T-helper 17 cell (primary cell): ENCODE data around the gene CACNB3. TPM values are rescaled to one million over a fixed set of nuclear protein-coding genes. Genes with fewer than 3 reads are reported as not detected.
"Not testable (repeated sequence)": the region's sequence is repeated elsewhere in the genome, so short reads cannot be mapped to it uniquely, and the experiment has no call there.

Experiments
- ATAC-seq: fragments of 150-1000 bp; cut with Tn5 transposase; 2 replicates; pipeline ENCODE4 v1.10.0; 2021; ENCODE audit warnings: mild to moderate bottlenecking, moderate library complexity
- DNase-seq, 3 donors: peaks; one replicate each; pipeline versions ENCODE4 v3.0.0 to v3.0.0-alpha.2; 2020 to 2021
- H3K9me3 ChIP-seq: one replicate; pipeline ENCODE4 v1.7.0; 2013; ENCODE audit warnings: low read length, mild to moderate bottlenecking; ENCODE audit not compliant: control insufficient read depth, poor library complexity, severe bottlenecking
- H3K27ac Mint-ChIP-seq: one replicate; pipeline ENCODE4 v1.8.0; 2022; ENCODE audit warnings: mild to moderate bottlenecking, moderate library complexity, mixed read lengths
- H3K27me3 Mint-ChIP-seq: one replicate; pipeline ENCODE4 v1.8.0; 2022; ENCODE audit warnings: mixed read lengths
- H3K36me3 Mint-ChIP-seq: one replicate; pipeline ENCODE4 v1.8.0; 2022; ENCODE audit warnings: low read depth, mixed read lengths
- H3K4me1 Mint-ChIP-seq: one replicate; pipeline ENCODE4 v1.8.0; 2022; ENCODE audit warnings: mild to moderate bottlenecking, mixed read lengths
- H3K4me3 Mint-ChIP-seq: one replicate; pipeline ENCODE4 v1.8.0; 2022; ENCODE audit warnings: mild to moderate bottlenecking, moderate library complexity, mixed read lengths
- total RNA-seq, 4 donors: library from RNA in 2 of 4; stranded (reverse) in 2 of 4; gene quantifications; one replicate each; pipeline ENCODE4 v1.2.3 and lab custom pipeline; 2022 to 2026

Gene CACNB3
- total RNA-seq, 2 donors from 2014 or later: 6.5 to 8.0 TPM

DNA sequence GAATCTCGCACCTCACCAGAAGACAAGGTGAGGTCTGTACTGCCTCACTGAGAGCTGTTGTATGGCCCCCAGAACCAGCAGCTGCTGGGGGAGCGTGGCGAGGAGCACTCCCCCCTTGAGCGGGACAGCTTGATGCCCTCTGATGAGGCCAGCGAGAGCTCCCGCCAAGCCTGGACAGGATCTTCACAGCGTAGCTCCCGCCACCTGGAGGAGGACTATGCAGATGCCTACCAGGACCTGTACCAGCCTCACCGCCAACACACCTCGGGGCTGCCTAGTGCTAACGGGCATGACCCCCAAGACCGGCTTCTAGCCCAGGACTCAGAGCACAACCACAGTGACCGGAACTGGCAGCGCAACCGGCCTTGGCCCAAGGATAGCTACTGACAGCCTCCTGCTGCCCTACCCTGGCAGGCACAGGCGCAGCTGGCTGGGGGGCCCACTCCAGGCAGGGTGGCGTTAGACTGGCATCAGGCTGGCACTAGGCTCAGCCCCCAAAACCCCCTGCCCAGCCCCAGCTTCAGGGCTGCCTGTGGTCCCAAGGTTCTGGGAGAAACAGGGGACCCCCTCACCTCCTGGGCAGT is 9.3 kb downstream of the CACNB3 start:
- DNase-seq (no peak), ATAC-seq (no peak)

DNA sequence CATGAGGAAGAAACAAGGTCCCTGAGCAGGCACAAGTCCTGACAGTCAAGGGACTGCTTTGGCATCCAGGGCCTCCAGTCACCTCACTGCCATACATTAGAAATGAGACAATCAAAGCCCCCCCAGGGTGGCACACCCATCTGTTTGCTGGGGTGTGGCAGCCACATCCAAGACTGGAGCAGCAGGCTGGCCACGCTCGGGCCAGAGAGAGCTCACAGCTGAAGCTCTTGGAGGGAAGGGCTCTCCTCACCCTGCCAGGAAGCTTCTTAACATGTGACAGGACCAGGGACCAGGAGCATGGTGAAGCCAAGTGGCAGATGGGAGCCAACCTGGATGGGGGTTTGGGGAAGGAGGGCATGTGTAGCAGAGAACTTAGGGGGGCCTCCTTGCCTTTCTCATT is 10.0 kb downstream of the CACNB3 start:
- H3K27me3 Mint-ChIP-seq: no peaks in the 10 kb centered on the region
- ATAC-seq (no peak), DNase-seq (no peak)
- H3K4me3 Mint-ChIP-seq: no peak overlapping the region
- H3K36me3 Mint-ChIP-seq: peaks cover 4% of the 10 kb centered on the region
- peaks cover 25% of the 10 kb centered on the region for H3K4me1 Mint-ChIP-seq
- peak overlapping the region; percentile 62 for H3K27ac Mint-ChIP-seq
- no peaks in the 10 kb centered on the region for H3K9me3 ChIP-seq

More for the DNA sequence above, 9.3 kb downstream of the CACNB3 start:
- no peaks in the 10 kb centered on the region for H3K9me3 ChIP-seq
- no peak overlapping the region for H3K27ac Mint-ChIP-seq
- no peak overlapping the region for H3K4me3 Mint-ChIP-seq
- peaks cover 4% of the 10 kb centered on the region for H3K36me3 Mint-ChIP-seq
- H3K4me1 Mint-ChIP-seq: peaks cover 25% of the 10 kb centered on the region
- no peaks in the 10 kb centered on the region for H3K27me3 Mint-ChIP-seq

GRCh38 chr12:48828841-48829575 is 10.7 kb downstream of the CACNB3 start:
- no peaks in the 10 kb centered on the region for H3K9me3 ChIP-seq
- ATAC-seq (no peak), DNase-seq (no peak)
- peak overlapping the region; percentile 62 for H3K27ac Mint-ChIP-seq
- no peaks in the 10 kb centered on the region for H3K27me3 Mint-ChIP-seq
- H3K4me1 Mint-ChIP-seq: peaks cover 21% of the 10 kb centered on the region
- H3K36me3 Mint-ChIP-seq: peaks cover 4% of the 10 kb centered on the region
- H3K4me3 Mint-ChIP-seq: no peak overlapping the region

GRCh38 chr12:48831257-48831656 is 13.0 kb downstream of the CACNB3 start:
- H3K36me3 Mint-ChIP-seq: peaks cover 4% of the 10 kb centered on the region
- no peak for ATAC-seq
- H3K27me3 Mint-ChIP-seq: no peaks in the 10 kb centered on the region
- H3K9me3 ChIP-seq: no peaks in the 10 kb centered on the region
- DNase-seq: no peak
- H3K27ac Mint-ChIP-seq: peak overlapping the region; percentile 74
- no peak overlapping the region for H3K4me3 Mint-ChIP-seq
- peaks cover 16% of the 10 kb centered on the region for H3K4me1 Mint-ChIP-seq

DNA sequence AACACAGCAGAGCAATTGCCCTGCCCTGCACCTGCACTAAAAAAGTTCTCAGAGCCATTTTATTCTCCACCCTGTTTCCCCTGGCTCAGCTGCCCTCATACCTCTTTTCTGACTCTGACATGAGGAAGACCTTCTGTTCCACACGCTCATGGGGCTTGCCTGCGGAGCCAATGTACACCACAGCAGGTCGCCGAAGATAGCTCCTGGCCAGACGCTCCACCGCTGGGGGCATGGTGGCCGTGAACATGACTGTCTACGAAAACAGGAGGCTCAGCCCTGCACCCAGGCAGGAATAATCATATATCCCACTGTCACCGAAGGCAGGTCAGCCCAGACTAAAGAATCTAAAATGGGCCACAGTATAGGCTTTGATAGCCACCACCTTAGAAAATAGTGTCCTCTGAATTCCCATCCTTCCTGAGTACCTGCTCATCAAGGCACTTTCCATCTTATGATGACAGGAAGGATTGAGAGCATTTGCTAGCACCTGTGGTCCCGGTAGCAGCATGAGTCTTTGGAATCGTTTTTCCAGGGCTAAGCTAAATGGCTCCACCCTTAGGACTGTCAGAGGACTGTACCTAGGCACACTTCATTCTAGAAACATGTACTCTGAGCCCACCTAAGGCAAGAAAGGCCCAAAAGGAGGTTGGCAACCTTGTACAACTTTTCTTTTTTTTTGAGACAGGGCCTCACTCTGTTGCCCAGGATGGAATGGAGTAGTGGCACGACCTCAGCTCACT is 14.2 kb downstream of the CACNB3 start:
- no peak for ATAC-seq
- Mint-ChIP-seq H3K4me1 (peaks cover 16% of the 10 kb centered on the region), H3K36me3 (peaks cover 4% of the 10 kb centered on the region), H3K4me3 (no peak overlapping the region), H3K27me3 (no peaks in the 10 kb centered on the region), H3K27ac (no peak overlapping the region)
- no peaks in the 10 kb centered on the region for H3K9me3 ChIP-seq
- no peak for DNase-seq

DNA sequence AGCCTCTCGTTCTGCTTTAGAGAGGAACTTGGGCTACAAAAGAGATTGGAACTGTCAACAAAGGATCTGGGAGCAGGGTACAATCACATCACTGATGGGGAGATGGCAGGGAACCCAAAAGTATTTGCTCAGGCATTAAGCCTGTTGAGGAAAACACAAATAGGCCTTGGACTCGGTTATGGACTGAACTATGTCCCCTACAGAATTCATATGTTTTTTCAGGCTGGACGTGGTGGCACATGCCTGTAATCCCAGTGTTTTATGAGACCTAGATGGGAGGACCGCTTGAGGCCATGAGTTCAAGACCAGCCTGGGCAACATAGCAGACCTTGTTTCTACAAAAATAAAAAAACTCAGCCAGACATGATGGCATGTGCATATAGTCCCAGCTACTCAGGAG is 19.8 kb downstream of the CACNB3 start:
- DNase-seq (no peak), ATAC-seq (no peak)
- Mint-ChIP-seq H3K27me3 (no peaks in the 10 kb centered on the region), H3K4me1 (peaks cover 4% of the 10 kb centered on the region), H3K4me3 (no peak overlapping the region), H3K27ac (peak overlapping the region; percentile 51), H3K36me3 (peaks cover 5% of the 10 kb centered on the region)
- H3K9me3 ChIP-seq: no peaks in the 10 kb centered on the region

GRCh38 chr12:48842021-48842420 is 23.7 kb downstream of the CACNB3 start:
- H3K4me1 Mint-ChIP-seq: peaks cover 10% of the 10 kb centered on the region
- DNase-seq, H3K36me3 Mint-ChIP-seq, H3K4me3 Mint-ChIP-seq, H3K27ac Mint-ChIP-seq, H3K9me3 ChIP-seq, ATAC-seq, H3K27me3 Mint-ChIP-seq: not testable (repeated sequence)

GRCh38 chr12:48851883-48852733 is 33.8 kb downstream of the CACNB3 start, which contains the start of gene DDX23:
TSS of gene DDX23 (minus strand) at chr12:48852163. CDS start at chr12:48845782, 6,381 bp downstream.
- H3K4me1 Mint-ChIP-seq: peaks cover 36% of the 10 kb centered on the region
- peak; percentile 80 to 89 (median 83) for DNase-seq
- peak; percentile 97 for ATAC-seq

DNA sequence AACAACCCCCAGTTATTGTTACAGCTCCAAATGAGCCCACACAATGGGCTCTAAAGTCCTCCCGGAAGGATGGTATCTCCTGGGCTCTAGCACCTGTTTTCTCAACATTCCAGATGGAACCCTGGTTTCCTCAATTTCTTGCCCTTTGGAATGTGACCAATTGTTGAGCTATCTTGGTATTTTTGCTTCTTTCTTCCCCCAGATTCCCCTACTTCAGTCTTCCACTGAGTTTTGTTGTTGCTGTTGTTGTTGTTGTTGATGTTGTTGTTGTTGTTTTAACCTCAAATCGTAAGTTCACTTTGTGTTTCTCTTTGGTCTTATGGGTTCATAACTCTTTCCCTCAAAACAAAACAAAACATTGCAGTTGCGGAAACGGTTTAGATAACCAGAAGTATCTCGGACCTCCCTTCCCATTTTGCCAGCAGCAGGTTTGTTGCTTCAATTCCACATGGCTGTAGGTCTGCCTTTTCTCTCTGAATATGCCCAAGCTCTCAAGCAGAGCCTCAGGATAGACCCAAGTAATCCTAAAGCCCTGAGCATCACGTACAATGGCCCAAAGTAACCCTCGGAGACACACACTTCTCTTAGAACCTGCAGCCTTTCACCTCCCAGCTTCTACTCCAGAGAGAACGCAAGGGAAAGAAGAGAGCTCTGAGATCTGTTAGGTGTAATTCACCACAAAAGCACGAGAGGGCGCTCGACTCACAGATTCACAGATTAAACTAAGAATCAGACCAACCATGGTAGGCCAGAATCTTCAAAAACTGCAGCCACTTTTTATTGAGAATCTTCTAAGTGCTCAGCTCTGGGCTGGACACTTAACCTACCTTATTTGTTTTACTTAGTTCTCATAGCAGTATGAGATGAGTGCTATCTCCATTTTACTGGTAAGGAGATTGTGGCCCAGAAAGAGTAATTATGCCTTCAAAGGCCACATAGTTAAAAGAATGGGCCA is 34.7 kb downstream of the CACNB3 start:
- DNase-seq (peak; percentile 60 to 88 (median 70)), ATAC-seq (peak; percentile 35)
- Mint-ChIP-seq H3K36me3 (peaks cover 5% of the 10 kb centered on the region), H3K4me3 (peak overlapping the region; percentile 96), H3K27ac (peak overlapping the region; percentile 98), H3K4me1 (peaks cover 35% of the 10 kb centered on the region), H3K27me3 (no peaks in the 10 kb centered on the region)
- H3K9me3 ChIP-seq: no peaks in the 10 kb centered on the region

More at GRCh38 chr12:48851883-48852733, 33.8 kb downstream of the CACNB3 start, which contains the start of gene DDX23:
- Mint-ChIP-seq H3K36me3 (peaks cover 5% of the 10 kb centered on the region), H3K4me3 (peak within 1 kb of the TSS; percentile 96), H3K27ac (peak within 1 kb of the TSS; percentile 98), H3K27me3 (no peaks in the 10 kb centered on the region)
- H3K9me3 ChIP-seq: no peaks in the 10 kb centered on the region

- DNase-seq (no peak), ATAC-seq (no peak)
- H3K27ac Mint-ChIP-seq: no peak overlapping the region
- peaks cover 5% of the 10 kb centered on the region for H3K36me3 Mint-ChIP-seq
- H3K4me1 Mint-ChIP-seq: peaks cover 33% of the 10 kb centered on the region
- H3K4me3 Mint-ChIP-seq: no peak overlapping the region
- H3K9me3 ChIP-seq: no peaks in the 10 kb centered on the region
- H3K27me3 Mint-ChIP-seq: no peaks in the 10 kb centered on the region
Measured at GRCh38 chr12:48854488-48854887, 36.2 kb downstream of the CACNB3 start.

DNA sequence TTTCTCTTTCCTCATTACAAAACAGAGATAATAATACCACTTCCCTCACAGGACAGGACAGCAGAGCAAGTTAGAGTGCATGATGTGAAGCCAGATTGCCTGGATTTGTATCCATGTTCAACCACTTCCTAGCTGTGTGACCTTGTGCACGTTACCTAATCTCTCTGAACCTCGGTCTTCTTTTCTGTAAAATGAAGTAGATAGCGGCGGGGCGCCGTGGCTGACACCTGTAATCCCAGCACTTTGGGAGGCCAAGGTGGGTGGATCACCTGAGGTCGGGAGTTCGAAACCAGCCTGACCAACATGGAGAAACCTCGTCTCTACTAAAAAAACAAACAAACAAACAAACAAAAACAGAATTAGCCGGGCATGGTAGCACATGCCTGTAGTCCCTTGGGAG is 36.6 kb downstream of the CACNB3 start:
- not testable (repeated sequence) for H3K9me3 ChIP-seq, H3K27me3 Mint-ChIP-seq, DNase-seq, H3K27ac Mint-ChIP-seq, H3K4me3 Mint-ChIP-seq, ATAC-seq, H3K36me3 Mint-ChIP-seq
- peaks cover 28% of the 10 kb centered on the region for H3K4me1 Mint-ChIP-seq

GRCh38 chr12:48856379-48856778 is 38.1 kb downstream of the CACNB3 start:
- Mint-ChIP-seq H3K27me3 (no peaks in the 10 kb centered on the region), H3K27ac (no peak overlapping the region)

More at GRCh38 chr12:48856379-48856778, 38.1 kb downstream of the CACNB3 start:
- ATAC-seq: no peak
- Mint-ChIP-seq H3K4me1 (peaks cover 15% of the 10 kb centered on the region), H3K36me3 (no peaks in the 10 kb centered on the region), H3K4me3 (no peak overlapping the region)
- no peak for DNase-seq
- no peaks in the 10 kb centered on the region for H3K9me3 ChIP-seq
